Measurements from ENCODE around the gene MAVS.
A peak's percentile ranks its signal among the peaks of the same experiment; 100 is the strongest.

Gene MAVS

DNA sequence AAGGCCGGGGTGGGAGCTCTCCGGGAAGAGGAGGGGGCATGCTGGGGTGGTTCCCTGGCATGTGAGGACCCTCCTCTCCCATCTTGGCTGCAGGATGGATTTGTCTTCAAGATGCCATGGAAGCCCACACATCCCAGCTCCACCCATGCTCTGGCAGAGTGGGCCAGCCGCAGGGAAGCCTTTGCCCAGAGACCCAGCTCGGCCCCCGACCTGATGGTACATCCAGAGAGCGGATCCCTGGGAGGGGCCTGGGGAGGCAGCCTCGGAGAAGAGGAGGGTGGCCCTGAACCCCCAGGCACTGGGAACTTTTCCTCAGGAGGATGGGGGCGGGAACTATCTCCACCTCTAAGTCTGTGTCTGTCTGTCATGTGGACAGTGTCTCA lies 45.8 kb upstream of the MAVS start:
- H3K4me3 ChIP-seq (ENCODE audit: low read length): no peak overlapping the region
- DNase-seq (ENCODE audit: low read depth): no peak

DNA sequence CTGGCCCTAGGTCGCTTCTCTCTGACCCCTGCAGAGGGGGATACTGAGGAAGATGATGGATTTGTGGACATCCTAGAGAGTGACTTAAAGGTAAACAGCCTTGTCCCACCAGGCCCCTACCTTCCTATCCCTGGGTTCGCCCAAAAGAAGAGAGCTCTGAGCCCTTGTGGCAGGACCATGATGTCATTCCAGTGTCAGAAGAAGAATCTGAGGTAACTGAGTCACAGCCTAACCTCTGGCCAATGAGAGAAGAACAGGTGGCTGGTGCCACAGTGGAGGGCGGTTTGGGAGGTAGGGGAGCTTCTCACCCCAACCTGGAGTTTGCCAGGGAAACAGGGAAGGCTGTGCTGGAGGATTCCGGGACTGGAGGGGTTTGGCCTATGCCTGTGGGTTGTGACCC lies 45.3 kb upstream of the MAVS start:
- H3K4me3 ChIP-seq (ENCODE audit: low read length): no peak overlapping the region
- TF ChIP-seq, protein P1, sequence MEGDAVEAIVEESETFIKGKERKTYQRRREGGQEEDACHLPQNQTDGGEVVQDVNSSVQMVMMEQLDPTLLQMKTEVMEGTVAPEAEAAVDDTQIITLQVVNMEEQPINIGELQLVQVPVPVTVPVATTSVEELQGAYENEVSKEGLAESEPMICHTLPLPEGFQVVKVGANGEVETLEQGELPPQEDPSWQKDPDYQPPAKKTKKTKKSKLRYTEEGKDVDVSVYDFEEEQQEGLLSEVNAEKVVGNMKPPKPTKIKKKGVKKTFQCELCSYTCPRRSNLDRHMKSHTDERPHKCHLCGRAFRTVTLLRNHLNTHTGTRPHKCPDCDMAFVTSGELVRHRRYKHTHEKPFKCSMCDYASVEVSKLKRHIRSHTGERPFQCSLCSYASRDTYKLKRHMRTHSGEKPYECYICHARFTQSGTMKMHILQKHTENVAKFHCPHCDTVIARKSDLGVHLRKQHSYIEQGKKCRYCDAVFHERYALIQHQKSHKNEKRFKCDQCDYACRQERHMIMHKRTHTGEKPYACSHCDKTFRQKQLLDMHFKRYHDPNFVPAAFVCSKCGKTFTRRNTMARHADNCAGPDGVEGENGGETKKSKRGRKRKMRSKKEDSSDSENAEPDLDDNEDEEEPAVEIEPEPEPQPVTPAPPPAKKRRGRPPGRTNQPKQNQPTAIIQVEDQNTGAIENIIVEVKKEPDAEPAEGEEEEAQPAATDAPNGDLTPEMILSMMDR (IDR thresholded peaks at IDR 0.05; ENCODE audit: insufficient read depth, low read depth, low read length, missing control alignments): no peak
- DNase-seq (ENCODE audit: low read depth): no peak

More for the DNA sequence above, 45.8 kb upstream of the MAVS start:
- TF ChIP-seq, protein P1 (IDR thresholded peaks at IDR 0.05; ENCODE audit: insufficient read depth, low read depth, low read length, missing control alignments): no peak

GRCh38 chr20:3801846-3802245 lies 44.8 kb upstream of the MAVS start:
- TF ChIP-seq, protein P1 (IDR thresholded peaks at IDR 0.05; ENCODE audit: insufficient read depth, low read depth, low read length, missing control alignments): no peak
- no peak overlapping the region for H3K4me3 ChIP-seq (ENCODE audit: low read length)
- DNase-seq (ENCODE audit: low read depth): no peak

DNA sequence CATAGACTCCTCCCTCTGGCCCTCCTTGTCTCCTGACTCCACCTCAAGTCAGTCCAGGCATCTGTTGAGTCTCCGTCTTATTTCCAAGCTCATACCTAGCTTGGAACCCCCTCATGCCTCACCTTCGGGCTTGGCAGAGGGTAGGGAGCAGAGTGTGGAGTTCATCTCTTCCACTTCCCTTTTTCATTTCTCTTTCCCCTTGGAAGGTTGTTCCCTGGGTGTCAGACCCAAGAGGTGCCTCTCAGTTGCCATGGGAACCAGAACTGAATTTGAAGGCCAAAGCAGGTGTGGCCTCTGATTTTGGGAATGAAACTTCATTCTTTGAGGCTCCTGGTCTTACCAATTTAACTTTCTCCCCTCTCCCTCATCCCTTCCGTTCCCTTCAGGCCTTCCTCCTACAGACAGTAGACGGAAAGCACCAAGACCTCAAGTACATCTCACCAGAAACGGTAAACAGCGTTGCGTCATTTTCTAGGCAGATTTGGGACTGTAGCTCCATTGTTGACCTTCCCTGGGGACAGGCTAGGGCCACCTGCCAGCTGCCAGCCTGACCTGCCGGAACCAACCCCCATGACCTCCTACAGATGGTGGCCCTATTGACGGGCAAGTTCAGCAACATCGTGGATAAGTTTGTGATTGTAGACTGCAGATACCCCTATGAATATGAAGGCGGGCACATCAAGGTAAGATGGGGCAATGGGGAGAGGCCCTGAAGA lies 44.0 kb upstream of the MAVS start:
- no peak overlapping the region for H3K4me3 ChIP-seq (ENCODE audit: low read length)
- DNase-seq (ENCODE audit: low read depth): no peak
- TF ChIP-seq, protein P1 (IDR thresholded peaks at IDR 0.05; ENCODE audit: insufficient read depth, low read depth, low read length, missing control alignments): no peak

DNA sequence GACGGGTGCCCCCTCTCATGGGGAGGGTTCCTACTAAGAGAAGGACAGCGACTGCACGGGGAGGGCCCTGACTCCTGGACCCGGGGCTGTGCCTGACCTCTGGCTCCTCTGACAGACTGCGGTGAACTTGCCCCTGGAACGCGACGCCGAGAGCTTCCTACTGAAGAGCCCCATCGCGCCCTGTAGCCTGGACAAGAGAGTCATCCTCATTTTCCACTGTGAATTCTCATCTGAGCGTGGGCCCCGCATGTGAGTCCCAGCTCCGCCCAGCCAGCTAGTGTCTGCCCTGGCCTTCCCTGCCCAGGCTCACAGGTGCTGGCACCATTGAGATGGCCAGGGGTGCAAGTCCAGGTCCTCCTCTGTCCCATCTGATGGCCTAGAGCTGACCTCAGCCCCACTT lies 43.3 kb upstream of the MAVS start:
- TF ChIP-seq, protein P1 (IDR thresholded peaks at IDR 0.05; ENCODE audit: insufficient read depth, low read depth, low read length, missing control alignments): no peak
- no peak overlapping the region for H3K4me3 ChIP-seq (ENCODE audit: low read length)
- no peak for DNase-seq (ENCODE audit: low read depth)

GRCh38 chr20:3803854-3804253 lies 42.8 kb upstream of the MAVS start:
- H3K4me3 ChIP-seq (ENCODE audit: low read length): no peak overlapping the region
- TF ChIP-seq, protein P1 (IDR thresholded peaks at IDR 0.05; ENCODE audit: insufficient read depth, low read depth, low read length, missing control alignments): no peak

GRCh38 chr20:3804254-3804751 lies 42.3 kb upstream of the MAVS start:
- DNase-seq (ENCODE audit: low read depth): peak; percentile 77
- H3K4me3 ChIP-seq (ENCODE audit: low read length): no peak overlapping the region
- TF ChIP-seq, protein P1 (IDR thresholded peaks at IDR 0.05; ENCODE audit: insufficient read depth, low read depth, low read length, missing control alignments): no peak

More at GRCh38 chr20:3803854-3804253, 42.8 kb upstream of the MAVS start:
- DNase-seq (ENCODE audit: low read depth): no peak

Data from epithelial cell of esophagus (primary cell).